Measurements from ENCODE around the gene KIAA1958. TPM values are rescaled to one million over a fixed set of nuclear protein-coding genes. Genes with fewer than 3 reads are reported as not detected.
A peak's percentile ranks its signal among the peaks of the same experiment; 100 is the strongest.

Gene KIAA1958
- total and polyA plus RNA-seq, 10 of the 15 experiments (the other 5 are each of a cell fraction or from before 2014, with no cell fraction given): 0.53 to 8.7 (median 4.0) TPM

DNA sequence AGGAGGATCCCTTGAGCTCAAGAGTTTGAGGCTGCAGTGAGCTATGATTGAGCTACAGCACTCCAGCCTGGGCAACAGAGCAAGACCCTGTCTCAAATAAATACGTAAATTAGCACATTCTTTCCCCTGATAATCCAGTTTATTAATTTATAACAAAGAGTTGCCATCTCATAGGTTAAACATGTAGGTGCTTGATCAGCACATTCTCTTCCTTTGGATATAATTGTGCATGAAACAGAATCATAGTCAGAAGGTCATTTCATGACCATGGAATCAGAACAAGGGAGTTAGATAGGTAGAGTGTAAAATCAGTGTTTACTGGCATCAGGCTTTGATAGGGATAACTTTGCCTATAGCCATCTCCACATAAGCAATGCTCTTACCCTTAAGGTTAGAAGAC is 43.0 kb upstream of the KIAA1958 start (continued):
- TF ChIP-seq, protein P1, sequence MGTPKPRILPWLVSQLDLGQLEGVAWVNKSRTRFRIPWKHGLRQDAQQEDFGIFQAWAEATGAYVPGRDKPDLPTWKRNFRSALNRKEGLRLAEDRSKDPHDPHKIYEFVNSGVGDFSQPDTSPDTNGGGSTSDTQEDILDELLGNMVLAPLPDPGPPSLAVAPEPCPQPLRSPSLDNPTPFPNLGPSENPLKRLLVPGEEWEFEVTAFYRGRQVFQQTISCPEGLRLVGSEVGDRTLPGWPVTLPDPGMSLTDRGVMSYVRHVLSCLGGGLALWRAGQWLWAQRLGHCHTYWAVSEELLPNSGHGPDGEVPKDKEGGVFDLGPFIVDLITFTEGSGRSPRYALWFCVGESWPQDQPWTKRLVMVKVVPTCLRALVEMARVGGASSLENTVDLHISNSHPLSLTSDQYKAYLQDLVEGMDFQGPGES (IDR thresholded peaks at IDR 0.05): no peak
- TF ChIP-seq CBFB (IDR thresholded peaks at IDR 0.05; ENCODE audit: low read depth) (no peak), RB1 (IDR thresholded peaks at IDR 0.05; ENCODE audit: borderline replicate concordance) (no peak), MYC (IDR thresholded peaks at IDR 0.05; ENCODE audit: insufficient read depth, insufficient read length, insufficient replicate concordance, low read length, severe bottlenecking) (no peak)
- TF ChIP-seq, protein P2, sequence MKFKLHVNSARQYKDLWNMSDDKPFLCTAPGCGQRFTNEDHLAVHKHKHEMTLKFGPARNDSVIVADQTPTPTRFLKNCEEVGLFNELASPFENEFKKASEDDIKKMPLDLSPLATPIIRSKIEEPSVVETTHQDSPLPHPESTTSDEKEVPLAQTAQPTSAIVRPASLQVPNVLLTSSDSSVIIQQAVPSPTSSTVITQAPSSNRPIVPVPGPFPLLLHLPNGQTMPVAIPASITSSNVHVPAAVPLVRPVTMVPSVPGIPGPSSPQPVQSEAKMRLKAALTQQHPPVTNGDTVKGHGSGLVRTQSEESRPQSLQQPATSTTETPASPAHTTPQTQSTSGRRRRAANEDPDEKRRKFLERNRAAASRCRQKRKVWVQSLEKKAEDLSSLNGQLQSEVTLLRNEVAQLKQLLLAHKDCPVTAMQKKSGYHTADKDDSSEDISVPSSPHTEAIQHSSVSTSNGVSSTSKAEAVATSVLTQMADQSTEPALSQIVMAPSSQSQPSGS (IDR thresholded peaks at IDR 0.05; ENCODE audit: low read length): no peak

DNA sequence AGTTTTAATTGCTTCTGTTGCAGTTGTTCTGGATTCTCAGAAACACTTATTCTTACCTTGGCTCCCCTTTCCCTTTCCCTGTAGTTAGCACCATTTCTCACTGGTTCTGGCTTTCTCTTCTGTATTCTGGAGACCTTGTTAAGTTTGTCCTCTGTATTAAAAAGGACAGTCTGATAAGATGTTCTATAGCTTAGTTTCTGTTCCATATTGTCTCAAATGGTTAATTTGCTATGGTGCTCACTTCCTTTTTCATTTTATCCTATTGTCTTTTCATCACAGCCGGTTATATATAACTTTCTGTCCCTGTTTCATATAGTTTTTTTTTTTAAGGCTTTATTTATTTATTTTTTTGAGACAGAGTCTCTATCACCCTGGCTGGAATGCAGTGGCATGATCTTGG is 41.4 kb upstream of the KIAA1958 start:
- no peaks in the 10 kb centered on the region for H3K9me3 ChIP-seq (replicated peaks; ENCODE audit: control insufficient read depth, insufficient read depth, low read length)
- ChIA-PET SMC1A (ENCODE audit: uncharacterized antibody, unreplicated experiment) (interaction anchor here (0.6 to 1.7 kb wide), 5 partner anchors 9 to 374 kb away, joined by 3 read pairs; no protein-coding TSS in a partner anchor), POLR2A (no interaction called here), CTCF (interaction anchor here (0.7 to 3.6 kb wide), 11 partner anchors 9 to 375 kb away, joined by 3 to 30 read pairs (median 8); partner anchors contain the start of gene KIAA1958), RAD21 (ENCODE audit: unreplicated experiment) (interaction anchor here (0.7 to 3.0 kb wide), 5 partner anchors 41 to 375 kb away, joined by 3 to 15 read pairs (median 3); partner anchors contain the start of genes INIP and KIAA1958)
- DNase-seq (ENCODE audit: low read depth, low spot score) (no peak), ATAC-seq (peak; percentile 32; the same call in 2 of the 3 replicates), FAIRE-seq (no peak)
- no peaks in the 10 kb centered on the region for H3K36me3 ChIP-seq (ENCODE audit: control insufficient read depth in 2 of 2, insufficient read depth in 2 of 2, low read length in 1 of 2)
- no peak overlapping the region for H3K27ac ChIP-seq (ENCODE audit: control insufficient read depth, insufficient read depth)
- H3K9ac ChIP-seq (ENCODE audit: control insufficient read depth, insufficient read depth, low read length): no peak overlapping the region
- intact Hi-C loops (cut with micrococcal nuclease; ENCODE audit: unreplicated experiment) (loop anchor here (10.0 kb wide), 2 partner anchors 350 to 460 kb away; no protein-coding TSS in a partner anchor), in situ Hi-C loops (cut with MboI) (no loop called here)
- H3K4me2 ChIP-seq (ENCODE audit: control insufficient read depth, insufficient read depth): no peak overlapping the region
- no TSS peak for BruUV-seq (replicated peaks)
- H4K20me1 ChIP-seq (ENCODE audit: control insufficient read depth, insufficient read depth): no peaks in the 10 kb centered on the region
- peaks cover 4% of the 10 kb centered on the region; the same call in 1 of the 2 replicates for H3K4me1 ChIP-seq (ENCODE audit: control insufficient read depth, insufficient read depth, low read length)
- WGBS (ENCODE audit: insufficient coverage, insufficient replicate concordance, low lambda C conversion rate, missing lambda C conversion rate): 0% methylated on average over 1 of the region's 1 CpG
- H3K79me2 ChIP-seq (ENCODE audit: control insufficient read depth, insufficient read depth, low read length): no peaks in the 10 kb centered on the region
- no peak overlapping the region for H2AFZ ChIP-seq (ENCODE audit: control insufficient read depth, low read depth, low read length)
- TF ChIP-seq SPI1 (IDR thresholded peaks at IDR 0.05; ENCODE audit: borderline replicate concordance, insufficient read depth, low read depth, low read length) (peak; percentile 38; the same call in 1 of the 2 replicates), ZNF207 (IDR thresholded peaks at IDR 0.05; ENCODE audit: borderline replicate concordance) (no peak), ZNF217 (IDR thresholded peaks at IDR 0.05) (no peak)
- no peaks in the 10 kb centered on the region for H3K27me3 ChIP-seq (replicated peaks in 1 of 2; ENCODE audit: control insufficient read depth in 2 of 2, insufficient read depth in 2 of 2, low read length in 1 of 2)
- H3K4me3 ChIP-seq: no peak overlapping the region

Data from GM12878 (cell line).